ENCODE data around the gene PRDM13. TPM values are rescaled to one million over a fixed set of nuclear protein-coding genes. Genes with fewer than 3 reads are reported as not detected.

The PRDM13 gene
- total RNA-seq, 1 experiment from 2014 or later, result 0.11 TPM

GRCh38 chr6:99575544-99576227 is 30.9 kb upstream of the PRDM13 start:
- Mint-ChIP-seq H3K4me1 (no peaks in the 10 kb centered on the region), H3K27me3 (ENCODE audit: low read depth) (peaks cover 49% of the 10 kb centered on the region), H3K4me3 (no peak overlapping the region), H3K27ac (no peak overlapping the region), H3K9me3 (0 out of 2 replicates have a peak, but pooled peaks cover 3% of the 10 kb centered on the region), H3K36me3 (no peaks in the 10 kb centered on the region)
- ChIA-PET POLR2A (no interaction called here), CTCF (no interaction called here)
- TF ChIP-seq TP53 (CRISPR knock-in tag; IDR thresholded peaks at IDR 0.05) (no peak), E2F1 (CRISPR knock-in tag; IDR thresholded peaks at IDR 0.05) (no peak), TCF7 (CRISPR knock-in tag; IDR thresholded peaks at IDR 0.05; ENCODE audit: low read depth) (no peak), SMAD4 (CRISPR knock-in tag; IDR thresholded peaks at IDR 0.05) (no peak), ETV6 (CRISPR knock-in tag; IDR thresholded peaks at IDR 0.05) (no peak), ZNF512 (CRISPR knock-in tag; IDR thresholded peaks at IDR 0.05; ENCODE audit: borderline replicate concordance) (no peak), ZNF281 (CRISPR knock-in tag; IDR thresholded peaks at IDR 0.05) (no peak), FOXP1 (CRISPR knock-in tag; IDR thresholded peaks at IDR 0.05; ENCODE audit: borderline replicate concordance) (no peak), FOXJ3 (CRISPR knock-in tag; IDR thresholded peaks at IDR 0.05; ENCODE audit: borderline replicate concordance) (no peak), GRHL2 (CRISPR knock-in tag; IDR thresholded peaks at IDR 0.05; ENCODE audit: insufficient replicate concordance, severe bottlenecking) (no peak)
- DNase-seq (ENCODE audit: low spot score) (no peak), ATAC-seq (no peak)

- ATAC-seq, result no peak
- Mint-ChIP-seq H3K36me3 (no peaks in the 10 kb centered on the region), H3K27me3 (ENCODE audit: low read depth) (peaks cover 72% of the 10 kb centered on the region), H3K4me1 (no peaks in the 10 kb centered on the region), H3K9me3 (no peaks in the 10 kb centered on the region), H3K4me3 (no peak overlapping the region), H3K27ac (no peak overlapping the region)
- ChIA-PET POLR2A (interaction anchor here (0.6 kb wide), 1 partner anchor 187 kb away, joined by 3 read pairs; no protein-coding TSS in a partner anchor), CTCF (no interaction called here)
- DNase-seq (ENCODE audit: low spot score), result no peak
- no peak for TF ChIP-seq ZNF121 (CRISPR knock-in tag; IDR thresholded peaks at IDR 0.05)
- TF ChIP-seq FOXP1 (CRISPR knock-in tag; IDR thresholded peaks at IDR 0.05; ENCODE audit: borderline replicate concordance), result no peak
- no peak for TF ChIP-seq AFF4 (CRISPR knock-in tag; IDR thresholded peaks at IDR 0.05; ENCODE audit: borderline replicate concordance)
- no peak for TF ChIP-seq ZNF138 (CRISPR knock-in tag; conservative IDR thresholded peaks at IDR 0.05)
- TF ChIP-seq ZNF512 (CRISPR knock-in tag; IDR thresholded peaks at IDR 0.05; ENCODE audit: borderline replicate concordance), result no peak
- TF ChIP-seq ZNF232 (CRISPR knock-in tag; IDR thresholded peaks at IDR 0.05), result no peak
- TF ChIP-seq STAT6 (CRISPR knock-in tag; conservative IDR thresholded peaks at IDR 0.05; ENCODE audit: low read depth), result no peak
- no peak for TF ChIP-seq ZMAT4 (CRISPR knock-in tag; IDR thresholded peaks at IDR 0.05)
- no peak for TF ChIP-seq IRF1 (CRISPR knock-in tag; IDR thresholded peaks at IDR 0.05)
Observed at GRCh38 chr6:99579781-99580180, 26.9 kb upstream of the PRDM13 start.

Measured in WTC11 (cell line).